ENCODE results near the gene KLHL20. TPM values are rescaled to one million over a fixed set of nuclear protein-coding genes. Genes with fewer than 3 reads are reported as not detected.

KLHL20 gene
- total RNA-seq, 3 donors from 2014 or later, result 16.5 to 17.6 (median 16.9) TPM

- Mint-ChIP-seq H3K27me3 (ENCODE audit: low read depth) (no peaks in the 10 kb centered on the region), H3K4me1 (ENCODE audit: low read depth) (peaks cover 29% of the 10 kb centered on the region), H3K36me3 (ENCODE audit: insufficient read depth) (peaks cover 15% of the 10 kb centered on the region), H3K9me3 (no peaks in the 10 kb centered on the region), H3K4me3 (no peak overlapping the region)
- DNase-seq (no peak), ATAC-seq (no peak)
Measured at GRCh38 chr1:173827611-173828010, 112.8 kb downstream of the KLHL20 start.

GRCh38 chr1:173832748-173833147 lies 118.0 kb downstream of the KLHL20 start:
- H3K9me3 Mint-ChIP-seq, result no peaks in the 10 kb centered on the region
- H3K27me3 Mint-ChIP-seq (ENCODE audit: low read depth), result no peaks in the 10 kb centered on the region
- no peak for ATAC-seq
- H3K4me1 Mint-ChIP-seq (ENCODE audit: low read depth), result peaks cover 4% of the 10 kb centered on the region
- no peak for DNase-seq
- H3K4me3 Mint-ChIP-seq, result no peak overlapping the region
- H3K36me3 Mint-ChIP-seq (ENCODE audit: insufficient read depth), result peaks cover 26% of the 10 kb centered on the region

Other genes starting within 250 kb of the KLHL20 start
- 100 to 1,000 TPM in 2 of 3 donors, 10 to 100 TPM in 1; 95.3 to 121 (median 105) TPM for gene PRDX6, start 237.6 kb upstream of the KLHL20 start, total RNA-seq
- gene SLC9C2, start 111.9 kb upstream of the KLHL20 start, total RNA-seq, result not detected
- gene TEX50, start 79.6 kb upstream of the KLHL20 start, total RNA-seq, result not detected
- gene ANKRD45, start 45.1 kb upstream of the KLHL20 start, total RNA-seq, result not detected
- gene DARS2, start 109.7 kb downstream of the KLHL20 start, total RNA-seq, result 10 to 100 TPM; 30.7 to 38.6 (median 35.5) TPM
- gene CENPL, start 109.9 kb downstream of the KLHL20 start, total RNA-seq, result 10 to 100 TPM; 13.9 to 15.9 (median 15.1) TPM
- gene GAS5, start 153.0 kb downstream of the KLHL20 start, total RNA-seq, result 100 to 1,000 TPM; 836 to 968 (median 925) TPM
- 1 to 10 TPM; 5.8 to 8.1 (median 7.7) TPM for gene ZBTB37, start 153.4 kb downstream of the KLHL20 start, total RNA-seq
- gene SERPINC1, start 202.3 kb downstream of the KLHL20 start, total RNA-seq, result under 1 TPM; 0.34 to 0.96 (median 0.52) TPM

Measured in activated T-cell treated with anti-CD3 and anti-CD28 coated beads, Interleukin-2, amount 50 U/mL, for 4 hours (primary cell).